Central memory CD4-positive, alpha-beta T cell (primary cell): ENCODE results near the gene VAV2.
"Not testable (repeated sequence)": the region's sequence is repeated elsewhere in the genome, so short reads cannot be mapped to it uniquely, and the experiment has no call there.

Experiments
- DNase-seq: peaks from one replicate; pipeline ENCODE4 v3.0.0; 2022

The VAV2 gene

DNA sequence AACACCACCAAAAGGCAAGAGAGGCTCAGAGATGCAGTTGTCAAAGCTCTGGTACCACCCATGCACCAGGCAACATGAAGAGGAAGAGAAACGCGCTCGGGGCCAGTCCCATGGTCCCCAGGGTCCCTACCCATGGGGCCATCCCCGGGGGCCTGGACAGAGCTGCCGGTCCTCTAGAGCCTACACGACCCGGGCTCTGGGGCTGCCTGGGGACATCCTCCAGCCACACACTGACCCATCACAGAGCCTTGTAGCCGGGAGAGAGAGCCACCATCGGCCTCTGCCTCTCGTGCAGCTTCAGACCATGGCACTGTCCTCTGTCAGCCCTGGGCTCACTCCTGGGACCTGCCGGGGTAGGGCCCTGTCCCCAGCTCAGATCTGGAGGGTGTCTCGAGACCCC is 23.7 kb downstream of the VAV2 start:
- DNase-seq, result no peak

DNA sequence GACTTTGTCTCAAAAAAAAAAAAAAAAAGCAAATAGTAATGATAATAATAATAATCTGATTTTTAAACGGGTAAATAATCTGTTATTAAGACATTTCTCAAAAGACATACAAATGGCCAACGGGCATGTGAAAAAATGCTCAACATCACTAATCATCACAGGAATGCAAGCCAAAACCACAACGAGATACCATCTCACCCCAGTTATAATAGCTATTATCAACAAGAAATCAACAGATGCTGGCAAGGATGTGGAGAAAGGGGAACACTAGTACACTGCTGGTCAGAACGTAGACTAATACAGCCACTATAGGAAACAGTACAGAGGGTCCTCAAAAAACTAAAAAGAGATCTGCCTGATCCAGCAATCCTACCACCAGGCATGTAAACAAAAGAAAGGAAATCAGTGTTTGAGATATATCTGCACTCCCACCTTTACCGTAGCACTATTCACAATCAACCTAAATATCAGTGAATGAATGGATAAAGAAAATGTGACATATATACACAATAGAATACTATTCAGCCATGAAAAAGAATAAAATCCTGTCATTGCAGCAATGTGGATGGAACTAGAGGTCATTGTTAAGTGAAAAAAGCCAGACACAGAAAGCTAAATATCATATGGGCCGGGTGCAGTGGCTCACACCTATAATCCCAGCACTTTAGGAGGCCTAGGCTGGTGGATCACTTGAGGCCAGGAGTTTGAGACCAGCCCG is 24.9 kb downstream of the VAV2 start:
- no peak for DNase-seq

DNA sequence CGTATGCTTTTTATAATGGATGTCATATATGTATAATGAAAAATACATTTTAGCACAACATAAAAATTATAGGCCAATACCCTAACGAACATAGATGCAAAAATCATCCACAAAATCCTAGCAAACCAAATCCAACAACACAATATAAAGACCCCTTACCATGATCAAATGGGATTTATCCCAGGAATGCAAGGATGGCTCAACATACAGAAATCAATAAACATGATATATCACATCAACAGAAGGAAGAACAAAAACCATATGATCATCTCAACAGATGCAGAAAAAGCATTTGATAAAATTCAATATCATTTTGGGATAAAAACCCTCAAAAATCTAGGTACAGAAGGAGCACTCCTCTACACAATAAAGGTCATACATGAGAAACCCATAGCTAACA is 27.7 kb downstream of the VAV2 start:
- DNase-seq, result no peak

DNA sequence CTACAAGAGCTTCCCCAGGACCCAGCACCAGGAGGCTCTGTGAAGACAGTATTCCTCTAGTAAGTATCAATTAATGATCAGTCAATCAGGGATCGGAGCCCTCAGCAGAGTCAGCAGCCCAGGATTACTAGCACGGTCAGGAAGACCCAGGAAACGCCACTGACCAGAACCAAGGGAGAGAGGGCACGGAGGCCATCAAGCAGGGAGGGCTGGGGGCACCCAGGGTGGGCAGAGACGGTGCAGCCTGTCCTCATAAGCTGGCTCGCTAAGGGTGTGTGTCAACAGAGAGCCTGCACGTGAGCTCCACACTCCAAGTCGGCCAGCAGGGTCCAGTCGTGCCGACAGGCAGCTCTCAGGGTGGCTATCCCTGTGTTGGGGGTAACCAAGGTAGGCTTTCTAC is 29.0 kb downstream of the VAV2 start:
- DNase-seq, result no peak

DNA sequence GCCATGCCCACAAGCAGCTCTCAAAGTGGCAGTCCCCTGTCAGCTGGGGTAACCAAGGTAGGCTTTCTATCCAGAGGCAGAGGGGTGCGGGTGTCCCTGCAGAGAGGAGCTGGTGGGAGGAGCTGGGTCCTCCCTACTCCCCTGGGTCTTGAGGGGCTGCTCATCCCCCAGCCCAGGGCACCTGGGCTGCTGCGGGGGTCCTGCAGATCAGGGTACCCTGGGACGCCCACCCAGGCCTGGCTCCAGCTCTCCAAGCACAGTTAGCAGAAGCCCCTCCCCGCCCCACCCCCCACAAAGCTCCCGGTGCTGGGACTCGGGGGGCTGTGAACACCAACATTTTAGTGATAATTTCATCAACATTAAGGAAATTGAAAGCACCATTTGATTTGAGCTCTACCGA is 29.8 kb downstream of the VAV2 start:
- no peak for DNase-seq

DNA sequence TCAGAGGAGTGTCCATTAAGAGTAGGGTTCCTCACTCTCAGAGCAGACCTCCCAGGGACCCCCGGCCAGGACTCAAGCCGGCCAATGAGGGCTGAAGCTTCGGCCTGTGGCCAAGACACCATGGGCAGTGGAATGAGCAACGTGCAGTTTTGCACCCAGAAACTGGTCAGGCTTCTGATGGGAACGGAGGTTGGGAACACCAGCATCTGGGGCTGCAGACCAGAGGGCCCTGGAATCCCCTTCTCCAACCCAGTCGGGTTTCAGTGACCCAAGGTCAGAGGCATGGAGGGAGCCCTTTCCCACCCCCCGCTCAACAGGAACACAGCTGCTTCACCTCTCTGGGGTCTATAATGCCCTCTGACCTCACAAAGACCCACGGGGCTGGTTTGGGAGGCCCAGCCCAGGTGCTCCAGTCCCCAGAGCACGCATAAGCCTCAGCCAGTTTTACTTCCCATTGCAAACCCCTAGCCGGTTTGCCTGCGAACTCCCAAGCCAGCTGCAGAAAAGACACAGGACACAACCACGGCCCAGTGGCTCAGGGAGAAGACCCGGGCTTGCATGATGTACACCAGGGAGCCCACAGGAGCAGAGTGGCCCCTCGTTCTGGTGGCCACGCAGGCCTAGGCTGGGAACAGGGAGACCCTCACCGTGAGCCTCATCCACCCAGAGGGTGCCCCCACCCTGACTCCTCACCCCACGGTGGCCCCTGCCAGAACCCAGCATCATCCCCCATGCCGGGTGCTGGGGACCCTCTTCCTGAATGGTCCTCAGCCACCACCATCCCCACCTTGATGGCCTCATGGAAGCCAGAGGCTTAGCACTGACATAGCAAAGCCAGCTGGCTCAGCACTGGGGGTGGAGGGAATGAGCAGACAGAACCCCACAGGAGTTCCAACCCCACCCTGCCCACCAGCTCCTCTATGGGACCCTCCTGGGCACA is 30.6 kb downstream of the VAV2 start:
- no peak for DNase-seq

DNA sequence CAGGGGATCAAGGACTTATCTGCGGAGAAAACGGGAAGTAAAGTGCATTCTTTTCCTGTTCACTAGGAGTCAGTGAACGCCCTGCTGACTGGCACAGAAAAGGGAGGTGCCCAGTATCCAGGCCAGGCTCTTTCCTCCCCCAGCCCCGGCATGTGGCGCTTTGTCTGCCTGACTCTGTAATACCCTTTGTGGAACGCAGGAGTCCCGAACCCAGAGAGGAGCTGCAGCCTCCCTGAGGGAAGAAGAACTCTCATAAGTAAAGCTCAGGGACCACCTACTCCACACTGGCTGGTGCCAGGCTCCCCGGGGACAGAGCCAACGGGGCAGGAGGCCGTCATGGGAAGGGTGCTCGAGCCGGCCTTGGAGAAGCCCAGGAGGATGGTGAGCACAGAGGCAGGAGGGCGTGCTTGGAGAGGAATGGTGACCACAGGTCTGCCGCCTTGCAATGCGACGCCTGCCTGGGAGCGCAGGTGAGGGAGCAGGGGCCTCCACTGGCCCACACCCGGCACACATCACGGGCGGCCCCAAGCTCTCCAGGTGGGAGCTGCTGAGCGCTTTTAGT is 31.5 kb downstream of the VAV2 start:
- DNase-seq, result no peak

DNA sequence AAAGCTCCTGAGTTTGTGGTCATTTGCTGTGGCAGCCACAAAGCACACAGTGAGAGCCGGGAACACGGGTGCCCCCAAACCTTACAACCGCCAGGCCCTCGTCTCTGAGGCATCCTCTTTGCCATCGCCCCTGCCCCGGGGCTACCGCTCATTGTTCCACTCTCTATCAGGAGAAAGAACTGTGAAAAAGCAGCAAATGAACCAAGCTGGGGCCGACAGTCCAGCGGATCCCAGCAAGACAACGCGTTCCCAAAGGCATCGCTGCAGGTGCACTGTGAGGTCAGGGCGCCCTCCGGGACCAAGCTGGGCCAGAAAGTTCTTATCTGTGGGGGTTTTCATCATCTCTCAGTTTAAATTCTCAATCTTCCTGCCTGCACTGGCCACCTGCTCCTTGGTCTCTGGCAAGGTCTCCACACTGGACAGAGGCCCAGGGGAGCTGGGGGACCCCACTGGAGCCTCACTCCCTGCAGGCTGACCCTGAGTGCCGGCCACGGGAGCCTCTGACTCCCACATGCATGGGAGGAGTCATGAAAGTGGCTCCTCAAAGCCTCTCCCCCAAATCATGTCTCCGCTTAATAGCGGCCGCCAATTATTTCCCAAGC is 32.1 kb downstream of the VAV2 start:
- no peak for DNase-seq

DNA sequence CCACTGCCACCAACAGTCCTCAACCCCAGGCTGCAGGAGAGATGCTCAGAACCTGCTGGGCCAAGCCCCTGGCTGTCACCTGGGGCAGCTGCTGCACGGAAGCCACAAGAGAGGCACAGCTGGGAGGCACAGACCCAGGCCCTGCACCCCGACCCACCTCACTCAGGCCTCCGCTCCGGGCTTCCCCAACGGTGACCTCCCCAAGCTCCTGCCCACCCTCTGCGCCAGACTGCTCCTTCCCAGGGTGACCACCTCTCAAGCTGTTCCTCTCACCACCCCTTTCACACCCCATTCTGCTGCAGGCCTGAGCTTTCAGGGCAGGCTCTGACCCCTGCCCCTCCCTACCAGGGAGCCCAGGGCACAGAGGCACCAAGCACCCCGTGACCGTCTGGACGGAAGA is 33.0 kb downstream of the VAV2 start:
- DNase-seq, result no peak

DNA sequence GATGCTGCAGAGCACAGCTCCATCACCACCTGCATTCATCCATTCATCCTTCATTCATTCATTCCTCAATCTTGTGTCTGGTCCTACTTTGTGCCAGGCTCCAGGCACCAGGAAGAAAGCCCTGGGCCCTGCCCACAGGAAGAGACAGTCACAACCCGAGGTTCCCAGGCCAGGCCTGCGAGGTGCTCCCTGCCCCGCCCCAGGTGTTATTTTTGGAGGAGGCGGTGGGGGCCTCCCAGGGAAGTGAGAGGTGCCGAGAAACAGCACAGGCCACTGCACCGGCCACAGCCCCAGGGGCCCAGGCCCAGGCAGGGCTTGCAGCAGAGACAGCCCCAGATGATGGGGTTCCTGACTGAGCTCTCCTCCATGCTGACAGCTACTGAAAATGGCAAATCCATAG is 33.4 kb downstream of the VAV2 start:
- DNase-seq, result no peak

DNA sequence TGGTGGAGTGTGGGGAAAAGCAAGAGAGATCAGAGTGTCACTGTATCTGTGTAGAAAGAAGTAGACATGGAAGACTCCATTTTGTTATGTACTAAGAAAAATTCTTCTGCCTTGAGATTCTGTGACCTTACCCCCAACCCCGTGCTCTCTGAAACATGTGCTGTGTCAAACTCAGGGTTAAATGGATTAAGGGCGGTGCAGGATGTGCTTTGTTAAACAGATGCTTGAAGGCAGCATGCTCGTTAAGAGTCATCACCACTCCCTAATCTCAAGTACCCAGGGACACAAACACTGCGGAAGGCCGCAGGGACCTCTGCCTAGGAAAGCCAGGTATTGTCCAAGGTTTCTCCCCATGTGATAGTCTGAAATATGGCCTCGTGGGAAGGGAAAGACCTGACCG is 34.4 kb downstream of the VAV2 start:
- DNase-seq, result not testable (repeated sequence)

DNA sequence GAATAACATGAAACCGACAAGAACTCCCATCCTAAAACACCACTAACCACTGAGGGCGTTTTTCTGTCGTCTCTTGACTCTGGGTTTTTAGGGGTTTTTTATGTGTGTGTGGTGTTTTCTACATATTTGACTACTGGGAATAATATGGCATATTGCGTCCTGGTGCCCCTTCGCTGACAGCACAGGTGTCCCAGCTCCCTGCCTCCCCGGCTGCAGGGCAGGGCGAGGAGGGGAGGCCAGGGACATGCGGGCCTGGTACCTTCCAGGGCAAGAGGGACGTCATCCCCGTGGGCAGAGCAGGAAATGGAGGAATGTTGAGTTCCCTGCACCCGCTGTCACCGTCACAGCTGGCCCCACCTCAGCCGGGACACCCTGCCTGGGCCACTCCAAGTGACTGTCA is 34.8 kb downstream of the VAV2 start:
- DNase-seq, result no peak

DNA sequence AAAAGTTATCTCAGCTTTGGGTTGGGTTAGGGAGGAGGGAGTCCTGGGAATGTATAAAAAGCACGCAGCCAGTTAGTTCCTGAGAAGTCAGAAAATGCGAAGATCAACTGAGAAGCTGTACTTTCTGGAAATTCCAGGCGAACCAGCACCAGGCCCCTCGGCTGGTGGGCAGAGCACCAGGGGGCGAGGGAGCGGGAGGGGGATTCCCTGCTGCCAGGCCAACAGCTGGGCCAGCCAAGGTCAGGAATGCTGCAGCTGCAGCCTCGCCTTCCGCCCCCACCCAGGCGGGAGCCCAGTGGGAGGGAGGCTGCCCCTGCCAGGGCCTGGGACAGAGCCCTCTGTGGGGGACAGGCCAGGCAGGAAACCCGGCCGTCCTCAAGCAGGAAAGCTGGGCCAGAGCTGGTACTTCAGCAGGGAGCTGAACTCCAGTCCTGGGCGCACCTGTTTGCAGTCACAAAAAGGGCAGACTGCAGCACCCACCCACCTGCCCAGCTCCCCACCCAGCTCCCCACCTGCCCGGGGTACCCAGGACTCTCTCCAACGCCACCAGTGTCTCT is 35.5 kb downstream of the VAV2 start:
- DNase-seq, result no peak

DNA sequence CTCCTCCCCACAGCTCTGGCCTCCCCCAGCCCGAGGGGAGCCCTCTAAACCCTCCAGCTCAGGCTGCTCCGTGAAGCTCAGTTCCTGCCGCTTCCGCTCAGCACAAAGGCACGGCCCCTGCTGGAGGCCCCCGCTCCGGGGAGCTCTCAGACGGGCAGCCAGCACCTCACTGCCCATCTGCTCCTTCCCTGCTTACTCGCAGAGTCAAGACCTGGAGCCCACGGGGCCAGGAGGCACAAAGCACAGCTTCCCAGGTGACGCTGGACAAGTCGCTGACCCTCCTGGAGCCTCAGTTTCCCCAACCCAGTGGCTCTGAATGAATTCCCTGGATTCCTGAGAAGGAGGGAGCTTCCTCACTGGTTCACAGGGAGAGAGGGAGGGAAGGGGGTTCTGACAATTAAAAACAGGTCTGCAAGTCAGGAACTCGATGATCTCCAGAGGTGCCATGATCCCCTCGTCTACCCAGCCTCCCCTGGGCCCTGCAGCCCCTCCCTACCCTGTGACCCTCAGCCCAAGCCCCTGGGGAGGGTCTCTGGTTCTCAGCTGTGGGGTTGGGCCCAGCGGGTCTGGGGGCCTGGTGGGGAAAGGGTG is 36.2 kb downstream of the VAV2 start:
- DNase-seq, result peak; percentile 6

DNA sequence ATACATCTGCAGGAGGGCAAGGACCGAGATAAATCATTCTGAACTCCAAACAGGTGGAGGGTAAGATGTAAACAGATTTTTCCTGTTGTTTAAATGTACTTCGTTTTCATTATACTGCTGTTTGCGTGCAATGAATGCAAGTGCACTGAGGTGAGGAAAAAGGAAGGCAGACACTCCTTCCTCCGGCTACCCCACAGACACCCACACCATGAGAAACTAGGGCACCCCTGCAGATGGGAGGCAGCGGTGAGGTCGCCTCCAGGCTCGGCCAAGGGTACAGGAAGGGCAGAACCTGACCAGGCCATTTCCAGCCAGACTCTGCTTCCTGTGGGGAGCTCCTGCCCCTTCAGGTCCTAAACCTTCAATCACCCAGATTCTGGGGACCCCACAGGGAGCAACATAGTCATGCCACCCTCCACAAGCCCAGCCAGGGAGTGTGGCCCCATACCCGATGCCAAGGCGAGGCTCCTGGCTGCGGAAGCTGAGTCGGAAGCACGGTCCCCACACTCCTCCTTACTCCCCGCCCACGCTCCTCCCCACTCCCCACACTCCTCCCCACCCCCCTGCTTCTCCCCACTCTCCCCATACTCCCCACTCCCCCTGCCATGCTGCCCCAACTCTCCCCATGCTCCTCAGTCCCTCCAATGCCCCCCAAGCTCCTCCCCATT is 37.1 kb downstream of the VAV2 start:
- DNase-seq, result no peak

DNA sequence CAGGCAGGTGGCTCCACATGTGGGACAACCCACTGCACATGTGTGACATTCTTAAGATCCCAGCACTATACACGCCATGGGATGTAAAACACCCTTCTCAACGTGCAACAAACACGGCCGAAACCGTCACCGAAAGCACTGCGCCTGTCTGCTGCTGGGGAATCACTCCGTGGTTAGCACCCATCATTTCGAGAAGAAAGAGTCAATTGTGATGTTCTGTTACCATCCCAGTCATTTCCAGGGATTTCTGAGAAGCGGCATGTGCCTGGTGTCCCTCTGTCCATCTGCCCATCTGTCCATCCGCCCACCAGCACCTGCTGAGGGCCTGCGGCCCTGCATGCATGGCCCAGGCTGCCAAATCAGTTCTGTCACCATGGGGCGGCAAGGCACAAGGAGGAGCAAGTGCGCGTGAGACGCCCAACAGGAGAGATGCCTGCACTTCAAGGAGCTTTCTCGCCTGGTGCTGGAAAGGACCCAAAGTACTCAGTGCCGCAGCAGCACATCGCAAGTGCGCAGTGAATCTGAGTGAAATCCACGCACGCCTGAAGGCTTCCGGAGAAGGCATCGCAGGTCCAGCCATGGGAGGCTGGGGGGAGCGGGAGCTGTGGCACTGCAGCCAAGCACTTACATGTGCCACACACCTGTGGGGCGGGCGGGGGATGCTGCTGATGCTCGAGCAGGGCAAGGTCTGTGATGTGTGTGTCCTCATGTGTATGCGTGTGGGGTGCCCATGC is 38.0 kb downstream of the VAV2 start:
- DNase-seq, result no peak

DNA sequence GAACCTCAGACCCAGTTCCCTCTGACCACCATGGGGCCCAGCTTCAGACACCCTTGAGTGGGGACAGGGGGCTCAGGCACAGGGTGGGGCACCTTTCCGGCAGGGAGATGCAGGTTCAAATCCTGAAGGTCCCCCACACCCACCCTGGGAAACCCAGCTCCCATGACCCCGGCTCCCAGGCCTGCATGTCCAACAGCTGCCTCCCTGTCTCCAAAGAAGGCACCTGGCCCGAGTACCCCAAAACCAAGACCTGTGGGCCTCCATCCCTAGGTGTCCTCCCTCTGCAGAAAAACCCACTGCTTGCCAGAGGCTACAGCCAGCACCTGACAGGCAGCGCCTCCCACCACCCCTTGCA is 38.5 kb downstream of the VAV2 start:
- DNase-seq, result no peak

DNA sequence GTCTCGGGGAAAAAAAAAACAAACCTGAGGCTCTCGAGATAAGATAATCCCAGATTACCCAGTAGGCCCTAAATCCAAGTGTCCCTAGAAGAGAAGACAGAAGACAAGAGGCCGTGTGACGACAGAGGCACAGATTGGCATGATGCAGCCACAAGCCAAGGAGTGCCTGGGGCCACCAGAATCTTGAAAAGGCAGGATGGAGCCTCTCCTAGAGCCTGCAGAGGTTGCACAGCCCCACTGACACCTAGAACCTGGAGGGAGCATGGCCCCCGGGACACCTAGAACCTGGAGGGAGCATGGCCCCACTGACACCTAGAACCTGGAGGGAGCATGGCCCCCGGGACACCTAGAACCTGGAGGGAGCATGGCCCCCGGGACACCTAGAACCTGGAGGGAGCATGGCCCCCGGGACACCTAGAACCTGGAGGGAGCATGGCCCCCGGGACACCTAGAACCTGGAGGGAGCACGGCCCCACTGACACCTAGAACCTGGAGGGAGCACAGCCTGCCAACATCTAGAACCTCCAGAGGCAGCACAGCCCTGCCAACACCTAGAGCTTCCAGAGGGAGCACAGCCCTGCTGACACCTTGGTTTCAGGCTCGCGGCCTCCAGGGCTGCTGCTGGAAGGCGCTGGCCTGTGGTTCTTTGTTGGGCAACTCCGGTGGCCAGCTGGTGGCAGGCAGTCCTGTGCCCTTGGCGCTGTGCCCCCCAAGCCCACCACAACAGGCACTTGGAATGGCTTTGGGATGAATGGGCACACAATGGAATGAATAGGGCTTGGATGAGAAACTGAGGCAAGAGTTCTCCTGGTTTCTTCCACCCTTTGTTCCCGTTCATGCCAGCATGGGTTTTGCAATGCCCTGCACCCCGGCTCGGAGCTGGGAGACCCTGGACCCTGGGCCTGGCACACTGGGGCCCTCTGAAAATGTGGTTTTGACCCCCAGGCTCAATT is 39.2 kb downstream of the VAV2 start:
- DNase-seq, result no peak

DNA sequence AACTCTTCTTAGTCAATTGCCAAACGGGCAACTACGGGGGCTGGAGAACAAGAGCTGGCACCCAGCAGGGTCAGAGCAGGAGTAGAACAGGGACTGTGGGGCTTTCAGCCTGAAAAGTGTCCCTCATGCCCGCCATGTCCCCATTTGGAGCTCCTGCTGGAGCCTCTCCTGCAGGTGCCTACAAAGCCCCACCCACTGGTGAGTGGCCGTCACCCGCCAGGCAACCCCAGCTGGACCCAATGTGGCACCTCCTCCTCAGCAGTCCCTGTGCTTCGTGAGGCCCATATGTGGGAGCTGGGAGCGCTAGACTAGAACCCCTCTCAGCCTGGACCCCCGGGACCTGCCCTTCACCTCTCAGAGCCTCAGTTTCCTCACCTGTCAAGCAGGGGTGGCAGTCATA is 40.9 kb downstream of the VAV2 start:
- DNase-seq, result no peak

DNA sequence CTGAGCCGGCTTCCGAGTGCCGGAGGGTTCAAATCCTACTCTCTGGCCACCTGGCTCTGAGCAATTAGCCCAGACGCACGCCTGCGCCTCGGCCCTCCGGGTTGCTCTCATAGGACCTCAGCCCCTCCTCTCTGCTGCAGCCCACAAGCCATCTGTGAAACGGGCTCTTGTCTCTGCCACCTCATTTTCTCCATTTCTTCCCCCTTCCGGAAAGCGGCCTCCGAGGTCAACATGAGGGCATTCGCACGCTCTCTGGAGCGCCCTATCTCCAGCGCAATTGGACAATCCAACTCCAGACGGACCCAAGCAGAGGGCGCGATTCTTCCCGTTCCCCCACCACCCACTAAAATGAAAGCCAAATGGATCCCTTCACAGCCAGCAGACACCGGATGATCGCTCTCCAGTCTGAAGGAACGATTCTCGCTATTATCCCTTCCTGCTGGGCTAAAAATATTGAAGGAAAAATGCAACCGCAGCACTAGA is 41.5 kb downstream of the VAV2 start:
- no peak for DNase-seq
